Gastrocnemius medialis (tissue), 4 donors: ENCODE measurements around the gene SPAAR.

Experiments
- CTCF ChIP-seq, 5 experiments: fragments of 450-650 bp in 3 of 5; fragments of 200-600 bp in 2 of 5; sonication (generic) in 2 of 5; IDR thresholded peaks in 4 of 5; conservative IDR thresholded peaks in 1 of 5; 1 replicate in 4 of 5; 2 replicates in 1 of 5; pipeline ENCODE4 v1.5.1; 2016 to 2019; ENCODE audit warnings: antibody characterized with exemption in 5 of 5, mild to moderate bottlenecking in 3 of 5, moderate library complexity in 3 of 5
- POLR2A ChIP-seq, 2 donors: fragments of 450-650 bp; IDR thresholded peaks; one replicate each; pipeline ENCODE4 v1.6.1; 2017; ENCODE audit warnings: antibody characterized with exemption in 2 of 2, mild to moderate bottlenecking in 2 of 2, moderate library complexity in 2 of 2

GRCh38 chr9:35867538-35867937 lies 41.8 kb upstream of the SPAAR start:
- TF ChIP-seq POLR2A (IDR thresholded peaks at IDR 0.05) (no peak), CTCF (IDR thresholded peaks at IDR 0.05 in 4 of 5, conservative IDR thresholded peaks at IDR 0.05 in 1 of 5) (no peak)
